Stimulated activated CD8-positive, alpha-beta memory T cell treated with anti-CD3 and anti-CD28 coated beads, Interleukin-15, amount 100 ng/mL, for 48 hours (primary cell): ENCODE results near the gene KRTAP20-2.

ENCODE experiments used
- DNase-seq, 2 donors: peaks; one replicate each; pipeline ENCODE4 v3.0.0-alpha.2; 2020; ENCODE audit warnings: low read depth in 2 of 2

KRTAP20-2 gene

DNA sequence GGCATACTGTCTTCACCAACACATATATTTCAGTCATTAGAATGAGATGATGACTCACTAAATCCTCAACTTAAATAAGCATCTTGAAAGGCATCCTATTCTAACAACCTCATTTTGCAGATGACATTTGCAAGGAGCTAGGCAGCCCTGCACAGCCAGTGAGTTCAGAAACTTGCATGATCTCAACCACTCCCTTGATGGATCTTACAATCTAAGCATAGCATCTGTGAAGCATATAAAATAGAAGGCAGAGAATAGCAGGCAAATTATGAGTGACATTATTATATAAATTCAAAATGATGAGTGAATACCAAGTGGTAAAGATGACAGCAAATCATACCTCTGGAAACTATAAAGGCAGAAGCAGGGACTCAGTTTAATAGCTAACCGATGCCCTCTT lies 39.3 kb downstream of the KRTAP20-2 start:
- no peak for DNase-seq

DNA sequence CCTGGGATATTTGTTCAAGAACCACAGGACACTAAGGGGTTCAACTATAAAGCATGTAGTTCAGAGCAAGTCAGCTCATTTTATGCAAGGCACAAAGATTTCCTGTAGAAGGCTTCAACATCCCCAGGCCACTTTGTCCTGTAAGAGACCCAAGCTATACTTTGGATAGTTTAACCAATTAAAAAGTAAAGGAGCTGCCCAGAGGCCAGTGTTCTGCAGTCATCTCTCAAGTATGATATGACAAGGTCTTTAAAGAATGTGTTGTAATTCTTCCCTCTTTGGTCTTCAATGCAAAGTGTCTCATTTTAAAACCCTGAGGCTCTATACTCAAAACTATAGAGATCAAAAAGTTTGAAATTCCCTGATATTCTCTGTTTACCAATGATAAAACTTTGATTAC lies 41.7 kb downstream of the KRTAP20-2 start:
- no peak for DNase-seq

DNA sequence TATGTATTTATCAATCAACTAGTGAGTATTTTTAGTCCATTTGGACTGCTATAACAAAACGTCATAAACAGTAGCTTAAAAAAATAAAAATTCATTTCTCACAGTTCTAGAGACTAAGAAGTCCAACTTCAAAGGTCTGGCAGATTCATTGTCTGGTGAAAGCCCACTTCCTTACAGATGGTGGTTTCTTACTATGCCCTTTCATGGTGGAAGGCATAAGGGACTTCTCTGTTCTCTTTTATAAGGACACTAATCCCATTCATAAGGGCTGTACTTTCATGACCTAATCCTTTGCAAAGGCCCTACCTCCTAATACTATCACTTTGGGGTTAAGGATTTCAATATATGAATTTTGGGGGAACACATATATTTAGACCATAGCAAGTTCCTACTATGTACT lies 45.6 kb downstream of the KRTAP20-2 start:
- no peak for DNase-seq

DNA sequence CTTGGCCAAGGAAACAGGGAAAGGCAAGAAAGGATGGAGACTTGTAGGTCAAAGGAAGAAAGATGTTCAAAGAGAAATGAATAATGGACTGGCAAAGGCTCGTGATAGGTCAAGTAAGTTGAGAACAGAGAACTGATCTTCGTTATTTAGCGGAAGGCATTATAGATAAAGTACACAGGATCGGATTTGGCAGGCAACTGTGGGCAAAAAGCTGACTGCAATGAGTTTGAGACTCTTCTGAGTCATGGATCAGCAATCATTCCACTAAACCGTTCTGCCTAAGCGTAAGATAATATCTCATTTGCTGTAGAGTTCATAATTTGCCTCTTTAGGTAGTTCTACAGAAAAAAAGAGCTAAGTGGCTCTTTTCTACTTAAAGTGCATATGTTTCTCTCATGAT lies 49.5 kb downstream of the KRTAP20-2 start:
- no peak for DNase-seq
